Measurements from ENCODE around the gene TGOLN2.
"Not testable (repeated sequence)": the region's sequence is repeated elsewhere in the genome, so short reads cannot be mapped to it uniquely, and the experiment has no call there.

The TGOLN2 gene

GRCh38 chr2:85327822-85328617 lies at the start of gene TGOLN2:
TGOLN2 (minus strand) TSS chr2:85327989; CDS start chr2:85327962, 27 bp downstream.
- DNase-seq, result peak; percentile 93 to 94

- no peak for DNase-seq
Observed at GRCh38 chr2:85377083-85377482, 49.3 kb upstream of the TGOLN2 start.

DNA sequence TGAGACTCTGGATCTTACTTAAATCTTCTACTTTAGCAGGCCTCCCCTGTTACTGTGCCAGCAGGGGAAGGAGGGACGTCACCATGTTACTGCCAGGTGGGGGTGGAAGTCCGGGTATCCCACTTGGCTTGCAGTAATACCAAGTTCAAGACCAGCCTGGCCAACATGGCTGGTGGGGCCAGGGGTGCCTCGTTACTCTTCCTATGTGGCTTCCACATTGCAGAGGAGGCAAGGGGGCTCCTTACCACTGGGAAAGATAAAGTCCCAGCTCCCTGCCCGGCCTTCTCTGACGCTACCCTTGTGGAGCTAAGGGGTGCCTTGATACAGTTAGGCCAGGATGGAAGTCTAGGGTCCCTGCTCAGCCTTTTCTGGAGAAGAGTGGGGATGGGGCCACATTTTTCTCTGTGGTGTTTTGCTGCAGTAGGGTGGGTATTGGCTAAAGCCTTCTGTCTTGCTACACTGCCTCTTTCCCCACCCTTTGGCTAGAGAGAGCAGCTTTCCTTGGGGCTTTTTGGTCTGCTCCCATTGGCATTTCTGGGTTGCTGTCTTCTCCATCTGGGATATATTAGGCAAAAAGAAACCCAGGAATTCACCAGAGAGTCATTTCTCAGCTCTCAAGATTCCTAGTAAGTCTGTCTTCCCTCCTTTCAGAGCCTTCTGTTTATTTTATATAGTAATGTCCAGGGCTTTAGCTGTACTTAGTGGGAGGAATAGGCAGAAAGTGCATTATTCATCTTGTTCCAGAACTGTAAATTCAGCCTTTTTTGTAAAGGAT lies 48.7 kb upstream of the TGOLN2 start:
- DNase-seq, result no peak

DNA sequence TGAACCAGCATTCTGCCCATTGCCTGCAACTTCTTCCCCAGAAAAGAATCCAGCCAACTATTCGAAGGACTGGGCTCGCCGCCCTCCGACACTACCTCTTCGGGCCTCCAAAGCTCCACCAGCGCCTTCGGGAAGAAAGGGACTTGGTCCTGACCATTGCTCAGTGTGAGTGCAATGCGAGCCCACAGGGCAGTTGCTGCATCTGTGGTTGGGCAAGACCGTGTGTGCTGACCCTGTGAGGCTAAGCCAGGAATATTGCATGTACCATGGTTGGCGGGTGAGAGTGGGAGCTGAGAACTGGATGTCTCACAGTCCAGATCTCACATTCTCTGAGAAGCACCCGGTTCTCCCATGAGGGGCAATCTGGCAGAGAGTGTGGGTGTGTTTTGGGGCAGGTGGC lies 43.3 kb upstream of the TGOLN2 start:
- DNase-seq, result no peak

DNA sequence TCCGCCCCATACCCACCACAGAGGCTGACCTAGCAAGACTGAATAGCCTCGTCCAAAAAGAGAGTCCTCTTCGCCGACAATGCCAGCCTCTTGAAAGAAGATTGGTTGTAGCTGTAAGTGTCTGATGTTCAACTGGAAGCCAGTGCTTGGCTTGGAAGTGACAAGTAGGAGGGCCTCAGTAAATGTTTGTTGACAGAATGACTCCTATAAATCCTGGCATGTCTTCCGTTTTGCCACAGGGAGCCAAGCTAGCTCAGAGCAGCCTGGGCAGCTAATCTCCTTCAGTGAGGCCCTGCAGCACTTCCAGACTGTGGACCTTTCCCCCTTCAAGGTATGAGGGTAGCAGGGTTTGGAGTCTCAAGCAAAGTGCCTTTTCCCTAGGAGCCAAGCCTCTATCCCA lies 41.7 kb upstream of the TGOLN2 start:
- DNase-seq, result no peak

GRCh38 chr2:85368921-85369320 lies 41.1 kb upstream of the TGOLN2 start:
- no peak for DNase-seq

DNA sequence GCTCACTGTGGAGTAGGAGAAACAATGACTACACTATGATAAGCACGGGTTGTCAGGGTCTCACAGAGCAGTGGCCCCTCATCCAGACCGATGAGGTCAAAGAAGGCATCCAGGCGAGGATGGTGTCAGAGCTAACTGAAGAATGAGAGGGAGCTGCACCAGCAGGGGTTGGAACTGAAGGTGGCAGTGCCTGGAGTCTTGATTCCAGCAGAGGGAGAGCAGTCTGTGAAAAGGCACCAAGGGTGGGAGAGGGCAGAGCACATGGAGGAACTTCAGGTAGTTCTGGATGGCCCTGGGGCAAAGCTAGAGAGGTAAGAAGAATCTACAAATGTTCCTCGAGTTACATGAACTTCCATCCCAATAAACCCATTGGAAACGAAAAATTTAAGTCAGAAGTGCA lies 39.4 kb upstream of the TGOLN2 start:
- no peak for DNase-seq

DNA sequence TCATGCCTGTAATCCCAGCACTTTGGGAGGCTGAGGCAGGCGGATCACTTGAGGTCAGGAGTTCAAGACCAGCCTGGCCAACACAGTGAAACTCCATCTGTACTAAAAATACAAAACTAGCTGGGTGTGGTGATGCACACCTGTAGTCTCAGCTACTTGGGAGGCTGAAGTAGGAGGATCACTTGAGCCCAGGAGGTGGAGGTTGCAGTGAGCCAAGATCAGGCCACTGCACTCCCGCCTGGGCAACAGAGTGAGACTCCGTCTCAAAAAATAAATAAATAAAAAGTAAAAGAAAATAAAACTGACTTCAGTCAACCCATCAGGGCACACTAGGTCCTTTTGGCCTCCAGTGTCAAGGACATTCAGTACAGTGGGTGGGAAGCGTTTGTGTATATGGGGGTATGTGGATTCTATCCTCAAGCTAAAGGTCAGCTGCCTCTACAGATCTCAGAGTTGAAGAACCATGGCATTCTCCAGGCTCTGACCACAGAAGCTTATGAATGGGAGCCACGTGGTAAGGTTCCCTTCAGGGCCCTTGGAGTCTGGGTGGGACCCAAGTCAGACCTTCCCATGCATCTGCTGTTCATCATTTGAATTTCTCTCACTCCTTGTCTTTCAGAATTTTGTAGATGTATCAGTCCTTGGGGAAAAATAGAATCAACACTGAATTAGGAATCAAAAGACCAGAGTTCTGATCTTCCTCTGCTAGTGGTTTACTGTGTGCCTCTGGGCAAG lies 35.0 kb upstream of the TGOLN2 start:
- not testable (repeated sequence) for DNase-seq

DNA sequence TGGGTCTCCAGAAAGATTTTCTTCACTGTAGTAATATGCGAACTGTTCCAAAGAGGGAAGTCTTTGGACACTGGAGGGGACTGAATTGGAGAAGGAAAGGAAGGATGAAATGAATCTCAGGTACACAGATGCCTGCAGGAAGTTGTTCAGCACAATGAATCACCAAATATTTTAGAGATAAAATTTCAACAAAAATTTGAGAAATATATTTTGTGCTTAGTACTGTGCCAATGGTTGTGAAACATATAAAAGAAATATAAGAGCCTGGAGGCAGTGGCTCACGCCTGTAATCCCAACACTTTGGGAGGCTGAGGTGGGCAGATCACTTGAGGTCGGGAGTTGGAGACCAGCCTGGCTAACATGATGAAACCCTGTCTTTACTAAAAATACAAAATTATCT lies 29.9 kb upstream of the TGOLN2 start:
- DNase-seq, result no peak

DNA sequence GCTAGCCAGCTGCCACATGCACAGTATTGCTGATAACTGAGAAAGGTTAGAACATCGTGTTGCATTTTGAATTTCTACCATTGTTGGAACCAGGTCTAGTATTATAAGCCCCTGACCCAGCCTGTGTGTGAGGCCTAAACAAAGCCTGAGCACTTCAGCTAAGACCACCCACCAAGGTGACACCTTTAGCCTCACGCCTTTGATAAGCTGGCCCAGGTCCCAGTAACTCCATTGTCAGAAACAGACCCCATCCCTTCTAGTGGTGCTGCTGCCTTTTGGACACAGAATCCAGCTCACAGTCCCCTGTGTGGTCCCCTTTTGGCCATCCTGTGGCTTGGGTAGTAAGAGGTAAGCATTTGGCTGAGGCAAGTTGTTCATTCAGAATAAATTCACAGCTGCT lies 28.4 kb upstream of the TGOLN2 start:
- DNase-seq, result no peak

- DNase-seq, result no peak
Observed at GRCh38 chr2:85355521-85355920, 27.7 kb upstream of the TGOLN2 start.

- no peak for DNase-seq
Observed at GRCh38 chr2:85355073-85355410, 27.3 kb upstream of the TGOLN2 start.

DNA sequence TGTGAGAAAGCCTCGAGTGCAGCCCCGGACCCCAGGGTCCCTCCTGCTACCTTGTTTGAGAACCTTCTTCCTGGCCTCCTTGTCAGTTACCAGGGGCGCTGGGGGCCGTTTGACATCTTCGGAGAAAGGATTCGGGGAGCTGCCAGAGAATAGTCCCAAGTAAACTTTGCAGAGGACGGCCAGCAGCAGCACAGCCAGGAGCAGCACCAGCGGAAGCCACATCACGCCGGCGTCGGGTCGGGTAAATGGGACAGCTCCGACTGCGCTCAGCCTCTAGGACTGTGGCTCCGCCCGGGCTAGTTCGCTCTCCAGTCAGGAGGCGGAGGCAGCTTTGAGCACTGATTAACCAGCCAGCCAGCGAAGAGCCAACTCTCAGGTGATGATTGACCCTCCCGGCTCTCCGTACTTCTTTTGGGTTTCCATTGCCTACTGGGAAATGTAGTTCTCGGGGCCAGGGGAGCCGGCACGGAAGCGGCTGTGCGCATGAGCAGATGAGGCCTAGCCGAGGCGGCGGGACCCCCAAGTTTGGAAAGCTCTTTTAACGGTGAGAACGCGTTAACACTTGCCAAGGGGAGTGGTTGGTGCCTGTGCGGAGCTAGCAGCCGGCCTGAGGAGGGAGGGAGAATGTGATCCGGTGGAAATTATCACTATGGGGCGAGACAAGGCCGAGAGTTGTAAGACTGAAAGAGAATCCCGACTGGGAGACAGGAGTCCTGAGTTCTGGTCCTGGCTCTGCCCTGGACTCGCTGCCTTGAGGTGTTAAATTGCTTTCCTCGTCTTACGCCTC lies 26.7 kb upstream of the TGOLN2 start, which contains the start of the genes ELMOD3 and RETSAT:
Gene ELMOD3, plus strand, starts transcription at position 484 of the 787 bp plus-strand sequence. CDS start 2,430 bp downstream, outside the sequence.
Gene RETSAT, minus strand, starts transcription at position 243 of the 787 bp plus-strand sequence. Its CDS starts 21 bp downstream, at position 222.
- DNase-seq, result peak; percentile 87 to 96

DNA sequence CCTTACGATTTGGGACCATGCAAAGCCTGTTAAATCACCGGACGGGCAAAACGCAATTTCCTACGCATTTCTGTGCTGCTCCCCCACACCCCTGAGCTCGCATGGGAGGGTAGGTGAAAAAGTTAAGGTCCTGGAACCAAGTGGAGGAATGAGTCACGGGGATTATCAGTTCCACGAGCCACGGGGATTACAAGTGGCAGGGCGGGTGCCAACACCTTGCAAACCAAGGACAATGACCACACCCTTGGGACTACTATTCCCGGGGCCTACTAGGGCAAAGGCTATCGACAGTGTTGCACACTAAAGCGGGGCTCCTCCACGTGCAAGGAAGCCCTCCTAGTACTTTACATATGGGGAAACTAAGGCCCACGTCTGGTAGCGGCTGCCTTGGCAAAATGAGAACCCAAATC lies 26.1 kb upstream of the TGOLN2 start:
- peak in 1 of 2 experiments; percentile 5 for DNase-seq

DNA sequence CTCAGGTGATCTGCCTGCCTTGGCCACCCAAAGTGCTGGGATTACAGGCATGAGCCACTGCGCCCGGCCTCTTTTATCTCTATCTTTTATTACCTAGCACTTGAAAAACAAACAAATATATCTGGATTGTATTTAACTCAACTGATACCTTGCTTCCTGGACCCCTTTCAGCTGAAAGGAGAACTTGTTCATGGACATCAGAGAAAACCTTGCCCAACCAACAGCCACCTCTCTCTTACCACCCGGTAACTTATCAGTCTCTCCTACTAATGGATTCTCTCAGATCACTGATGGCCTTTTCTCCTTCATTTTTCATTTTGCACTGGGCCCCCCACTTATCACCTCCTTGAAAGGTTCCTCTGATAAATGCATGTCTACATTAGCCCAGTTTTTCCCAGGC lies 19.8 kb upstream of the TGOLN2 start:
- DNase-seq, result no peak

- DNase-seq, result no peak
Observed at GRCh38 chr2:85344356-85344954, 16.7 kb upstream of the TGOLN2 start.

DNA sequence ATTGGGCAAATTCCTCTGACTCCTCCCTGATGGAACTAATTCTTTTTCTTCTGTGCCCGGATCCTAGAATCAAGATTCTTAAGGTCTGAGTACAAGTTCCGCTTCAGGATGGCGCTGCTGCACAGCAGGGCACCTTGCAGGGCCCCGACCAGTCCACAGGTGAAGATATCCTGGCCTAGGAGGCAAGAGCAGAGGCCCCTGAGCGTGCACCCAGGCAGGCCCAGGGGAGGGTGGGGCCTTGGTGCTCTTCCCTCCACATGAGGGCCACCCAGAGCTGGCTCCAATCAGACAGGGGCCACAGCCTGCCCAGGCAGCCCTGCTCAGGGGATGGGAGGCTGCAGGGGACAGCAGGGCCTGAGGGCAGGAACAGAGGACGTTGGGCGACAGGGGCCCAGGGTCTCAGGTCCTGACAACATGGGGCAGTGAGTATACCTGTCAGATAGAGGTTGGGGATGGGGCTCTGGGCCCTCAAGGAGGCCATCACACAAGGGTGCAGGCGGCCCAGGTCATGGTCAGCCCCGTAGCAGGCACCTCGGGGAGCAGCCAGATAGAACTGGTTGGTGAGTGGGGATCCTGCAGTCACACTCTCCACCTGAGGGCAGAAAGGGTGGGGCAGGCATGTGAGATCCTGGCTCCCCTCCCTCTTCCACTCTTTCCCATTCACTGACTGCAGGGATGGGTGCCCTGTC lies 15.6 kb upstream of the TGOLN2 start:
- DNase-seq, result not testable (repeated sequence)

DNA sequence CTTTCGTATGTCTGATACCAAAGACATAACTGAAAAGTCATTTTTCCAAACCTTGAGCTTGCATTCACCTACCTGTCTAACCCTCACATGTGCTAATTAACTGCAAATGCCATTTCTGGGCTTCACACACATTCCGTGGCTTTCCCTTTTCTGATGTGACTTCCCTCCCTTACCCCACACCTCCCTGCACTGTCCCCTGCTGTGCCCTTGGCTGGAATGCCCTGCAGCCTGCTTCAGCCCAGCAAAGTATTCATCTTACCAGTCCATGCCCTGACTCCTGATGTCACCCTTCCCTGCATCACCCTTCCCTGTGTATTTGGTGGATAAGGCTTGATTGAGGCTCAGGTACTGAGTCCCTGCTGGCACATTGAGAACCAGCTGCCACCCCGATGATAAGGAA lies 14.4 kb upstream of the TGOLN2 start:
- no peak for DNase-seq

- DNase-seq, result no peak
Observed at GRCh38 chr2:85341269-85342029, 13.7 kb upstream of the TGOLN2 start.

DNA sequence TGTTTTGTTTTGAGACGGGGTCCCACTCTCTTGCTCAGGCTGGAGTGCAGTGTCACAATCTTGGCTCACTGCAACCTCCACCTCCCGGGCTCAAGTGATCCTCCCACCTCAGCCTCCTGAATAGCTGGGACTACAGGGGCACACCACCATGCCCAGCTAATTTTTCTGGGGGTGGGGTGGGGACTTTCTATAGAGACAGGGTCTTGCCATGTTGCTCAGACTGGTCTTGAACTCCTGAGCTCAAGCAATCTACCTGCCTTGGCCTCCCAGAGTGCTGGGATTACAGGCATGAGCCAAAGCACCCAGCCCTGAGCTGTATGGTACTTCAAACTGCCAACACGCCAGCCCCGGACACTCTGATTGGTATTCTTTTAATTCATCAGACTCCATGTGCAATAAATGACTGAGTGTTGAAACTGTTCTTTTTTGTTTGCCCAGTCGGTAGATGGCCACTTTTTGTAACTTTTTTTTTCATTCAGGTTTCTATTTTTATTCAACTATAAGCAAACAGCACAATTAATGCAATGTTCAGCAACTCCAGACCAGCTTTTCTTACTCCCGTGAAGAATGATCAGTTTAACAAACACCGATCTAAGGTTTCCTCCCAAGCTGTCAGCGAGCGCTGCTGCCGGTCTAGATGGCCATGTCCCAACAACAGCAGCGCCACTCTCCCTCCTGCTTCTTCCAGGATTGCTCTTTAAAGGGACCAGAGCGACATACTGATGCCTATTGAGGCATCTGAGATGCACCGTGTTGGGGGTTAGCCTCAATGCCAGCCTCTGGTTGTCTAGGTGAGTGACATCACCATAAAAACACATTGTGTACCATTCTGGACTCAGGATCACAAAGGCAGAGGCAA lies 12.5 kb upstream of the TGOLN2 start:
- no peak for DNase-seq
